Fibroblast of pulmonary artery (primary cell): ENCODE results near the gene SLC22A23.

Source experiments
- DNase-seq: peaks from one replicate; pipeline ENCODE4 v3.0.0-alpha.2; 2010; ENCODE audit warnings: low read depth
- H3K4me3 ChIP-seq: replicated peaks from 2 replicates; pipeline ENCODE4 v1.5.1; 2011; ENCODE audit warnings: low read depth, mild to moderate bottlenecking, control low read depth, low read length, moderate library complexity
- CTCF ChIP-seq: IDR thresholded peaks from 2 replicates; pipeline ENCODE4 v1.5.1; 2011; ENCODE audit warnings: mild to moderate bottlenecking, control low read depth, low read length, inconsistent platforms; ENCODE audit errors: missing control alignments

The SLC22A23 gene

GRCh38 chr6:3371222-3371949 lies 85.5 kb downstream of the SLC22A23 start:
- no peak for TF ChIP-seq CTCF
- no peak for DNase-seq
- H3K4me3 ChIP-seq = no peak overlapping the region

GRCh38 chr6:3370361-3371221 lies 86.3 kb downstream of the SLC22A23 start:
- H3K4me3 ChIP-seq = no peak overlapping the region
- no peak for DNase-seq
- TF ChIP-seq CTCF = no peak

GRCh38 chr6:3369985-3370360 lies 86.9 kb downstream of the SLC22A23 start:
- no peak for DNase-seq
- TF ChIP-seq CTCF = no peak
- H3K4me3 ChIP-seq = no peak overlapping the region

- DNase-seq = no peak
- TF ChIP-seq CTCF = no peak
- H3K4me3 ChIP-seq = no peak overlapping the region
Observed at GRCh38 chr6:3368685-3369084, 88.2 kb downstream of the SLC22A23 start.

GRCh38 chr6:3367630-3368029 lies 89.2 kb downstream of the SLC22A23 start:
- no peak for TF ChIP-seq CTCF
- DNase-seq = no peak
- H3K4me3 ChIP-seq = no peak overlapping the region

- TF ChIP-seq CTCF = no peak
- H3K4me3 ChIP-seq = no peak overlapping the region
- no peak for DNase-seq
Observed at GRCh38 chr6:3366596-3367413, 90.0 kb downstream of the SLC22A23 start.
